GM06990 (cell line): ENCODE results near the gene CTSK.

Source experiments
- DNase-seq: peaks from one replicate; pipeline ENCODE4 v3.0.0-alpha.2; 2011; ENCODE audit not compliant: insufficient read length; ENCODE audit errors: extremely low read depth
- H3K27me3 ChIP-seq: replicated peaks from 2 replicates; pipeline ENCODE4 v1.6.0; 2011; ENCODE audit warnings: low read length; ENCODE audit not compliant: control insufficient read depth, insufficient read depth
- H3K36me3 ChIP-seq: 2 replicates; pipeline ENCODE4 v1.5.1; 2011; ENCODE audit warnings: low read length; ENCODE audit not compliant: control insufficient read depth, insufficient read depth
- H3K4me3 ChIP-seq: replicated peaks from 2 replicates; pipeline ENCODE4 v1.5.1; 2011; ENCODE audit warnings: low read depth, mild to moderate bottlenecking, control low read depth, low read length
- TF ChIP-seq, protein P1 (sequence below): IDR thresholded peaks from 2 replicates; pipeline ENCODE4 v1.5.1; 2011; ENCODE audit warnings: low read length, control low read depth, mild to moderate bottlenecking, inconsistent platforms; ENCODE audit not compliant: insufficient read depth, poor library complexity, severe bottlenecking

Gene CTSK

DNA sequence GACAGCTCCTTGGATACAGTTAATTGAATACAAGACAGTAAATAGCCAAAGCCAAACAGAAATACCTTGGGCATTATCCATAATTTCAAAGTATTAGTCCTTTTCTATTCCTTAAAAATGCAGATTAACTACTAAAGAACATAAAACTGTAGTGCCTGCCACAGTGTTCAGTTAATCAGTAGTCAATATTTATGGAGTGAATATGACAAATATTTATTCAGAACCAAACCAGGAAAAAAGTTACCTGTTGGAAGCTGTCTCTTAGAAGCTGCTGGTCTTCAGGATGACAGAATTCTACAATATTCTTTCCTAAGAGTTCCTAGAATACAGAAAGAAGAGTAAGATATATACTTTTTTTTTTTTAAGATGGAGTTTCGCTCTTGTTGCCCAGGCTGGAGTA, 18.2 kb upstream of the CTSK start:
- no peak overlapping the region for H3K4me3 ChIP-seq
- DNase-seq = no peak
- H3K36me3 ChIP-seq = peaks cover 2% of the 10 kb centered on the region
- TF ChIP-seq, protein P1, sequence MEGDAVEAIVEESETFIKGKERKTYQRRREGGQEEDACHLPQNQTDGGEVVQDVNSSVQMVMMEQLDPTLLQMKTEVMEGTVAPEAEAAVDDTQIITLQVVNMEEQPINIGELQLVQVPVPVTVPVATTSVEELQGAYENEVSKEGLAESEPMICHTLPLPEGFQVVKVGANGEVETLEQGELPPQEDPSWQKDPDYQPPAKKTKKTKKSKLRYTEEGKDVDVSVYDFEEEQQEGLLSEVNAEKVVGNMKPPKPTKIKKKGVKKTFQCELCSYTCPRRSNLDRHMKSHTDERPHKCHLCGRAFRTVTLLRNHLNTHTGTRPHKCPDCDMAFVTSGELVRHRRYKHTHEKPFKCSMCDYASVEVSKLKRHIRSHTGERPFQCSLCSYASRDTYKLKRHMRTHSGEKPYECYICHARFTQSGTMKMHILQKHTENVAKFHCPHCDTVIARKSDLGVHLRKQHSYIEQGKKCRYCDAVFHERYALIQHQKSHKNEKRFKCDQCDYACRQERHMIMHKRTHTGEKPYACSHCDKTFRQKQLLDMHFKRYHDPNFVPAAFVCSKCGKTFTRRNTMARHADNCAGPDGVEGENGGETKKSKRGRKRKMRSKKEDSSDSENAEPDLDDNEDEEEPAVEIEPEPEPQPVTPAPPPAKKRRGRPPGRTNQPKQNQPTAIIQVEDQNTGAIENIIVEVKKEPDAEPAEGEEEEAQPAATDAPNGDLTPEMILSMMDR = no peak
- H3K27me3 ChIP-seq = no peaks in the 10 kb centered on the region

DNA sequence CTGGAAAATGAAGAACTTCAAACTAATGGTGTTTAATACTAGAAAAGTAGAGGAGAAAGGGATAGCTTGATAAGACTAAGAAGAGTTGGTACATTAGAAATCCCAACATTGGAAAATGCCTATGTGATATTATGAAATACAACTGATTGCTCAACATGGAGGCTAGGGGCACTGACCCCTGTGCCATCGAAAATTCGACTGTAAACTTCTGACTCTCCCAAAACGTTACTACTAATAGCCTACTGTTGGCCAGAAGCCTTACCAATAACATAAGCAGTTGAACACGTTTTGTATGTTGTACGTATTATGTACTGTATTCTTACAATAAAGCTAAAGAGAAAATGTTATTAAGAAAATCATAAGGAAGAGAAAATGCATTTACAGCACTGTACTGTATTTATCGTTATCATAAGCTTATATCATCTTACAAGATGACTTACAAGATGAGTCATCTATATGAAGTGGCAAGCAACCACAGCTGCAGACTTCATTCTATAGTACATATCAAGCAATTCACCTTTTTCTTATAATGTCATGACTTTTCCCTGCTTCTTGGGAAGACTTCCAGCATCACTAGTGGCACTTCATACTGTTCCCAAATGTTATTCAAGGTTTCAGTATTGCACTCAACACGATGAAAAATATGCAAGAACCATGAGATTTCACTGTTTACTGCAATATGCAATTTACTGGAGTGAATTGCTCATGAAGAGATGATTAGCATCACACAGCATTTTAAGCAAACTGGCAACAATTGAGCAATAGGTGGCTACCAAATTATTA, 12.9 kb upstream of the CTSK start:
- H3K36me3 ChIP-seq = no peaks in the 10 kb centered on the region; the same call in none of the 2 replicates
- no peak overlapping the region for H3K4me3 ChIP-seq
- no peaks in the 10 kb centered on the region for H3K27me3 ChIP-seq
- no peak for DNase-seq
- TF ChIP-seq, protein P1 = no peak

DNA sequence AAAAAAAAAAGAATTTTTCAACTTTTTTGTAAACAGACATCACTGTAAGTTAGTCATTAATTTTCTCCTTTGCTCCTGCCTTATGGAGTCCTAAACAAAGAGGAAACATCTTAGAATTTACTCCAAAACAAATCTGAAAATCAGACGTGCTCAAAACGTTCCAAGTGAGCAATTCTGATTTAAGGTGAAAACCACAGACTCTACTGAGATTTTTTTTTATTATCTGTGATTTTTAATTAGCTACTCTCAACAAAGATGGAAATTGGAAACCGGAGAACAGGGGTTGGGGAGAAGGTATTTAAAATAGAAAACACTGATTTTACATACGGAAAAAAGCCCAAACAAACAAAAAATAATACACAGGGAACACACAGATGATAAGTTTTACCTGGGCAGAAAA, 7.8 kb upstream of the CTSK start:
- no peak for DNase-seq
- Histone ChIP-seq H3K27me3 (no peaks in the 10 kb centered on the region), H3K36me3 (peaks cover 8% of the 10 kb centered on the region), H3K4me3 (no peak overlapping the region)
- TF ChIP-seq, protein P1 = no peak

DNA sequence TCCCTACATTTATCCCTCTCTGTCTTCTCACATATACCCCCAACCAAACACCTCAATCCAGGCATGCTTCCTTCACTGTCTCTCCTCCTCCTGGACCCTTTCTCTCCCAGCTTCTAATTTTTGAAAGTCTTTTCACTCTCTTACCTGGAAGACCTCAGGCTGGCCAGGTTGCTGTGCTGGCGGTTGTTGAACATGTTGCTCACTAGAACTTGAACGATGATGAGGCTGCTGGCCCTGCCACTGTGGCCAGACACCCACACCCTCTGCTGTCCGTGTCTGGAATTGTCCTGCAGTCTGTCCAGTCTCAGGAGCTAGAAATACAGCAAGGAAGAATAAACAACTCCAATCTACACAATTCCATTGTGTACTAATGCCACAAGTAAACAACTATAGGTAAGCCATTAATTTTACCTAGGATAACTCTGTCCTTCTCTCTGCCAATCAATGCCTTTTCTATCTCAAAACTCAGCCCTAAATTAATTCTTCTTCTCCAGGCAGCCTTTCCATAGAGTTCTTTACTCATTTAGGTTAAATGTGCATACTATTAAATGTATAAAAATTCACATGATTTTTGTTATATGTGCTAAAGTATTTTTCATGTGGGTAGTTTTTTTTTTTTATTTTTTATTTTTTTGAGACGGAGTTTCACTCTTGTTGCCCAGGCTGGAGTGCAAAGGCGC, 5.1 kb upstream of the CTSK start:
- peak; percentile 9 for DNase-seq
- TF ChIP-seq, protein P1 = peak; percentile 63
- peaks cover 8% of the 10 kb centered on the region for H3K36me3 ChIP-seq
- H3K4me3 ChIP-seq = no peak overlapping the region
- H3K27me3 ChIP-seq = no peaks in the 10 kb centered on the region

DNA sequence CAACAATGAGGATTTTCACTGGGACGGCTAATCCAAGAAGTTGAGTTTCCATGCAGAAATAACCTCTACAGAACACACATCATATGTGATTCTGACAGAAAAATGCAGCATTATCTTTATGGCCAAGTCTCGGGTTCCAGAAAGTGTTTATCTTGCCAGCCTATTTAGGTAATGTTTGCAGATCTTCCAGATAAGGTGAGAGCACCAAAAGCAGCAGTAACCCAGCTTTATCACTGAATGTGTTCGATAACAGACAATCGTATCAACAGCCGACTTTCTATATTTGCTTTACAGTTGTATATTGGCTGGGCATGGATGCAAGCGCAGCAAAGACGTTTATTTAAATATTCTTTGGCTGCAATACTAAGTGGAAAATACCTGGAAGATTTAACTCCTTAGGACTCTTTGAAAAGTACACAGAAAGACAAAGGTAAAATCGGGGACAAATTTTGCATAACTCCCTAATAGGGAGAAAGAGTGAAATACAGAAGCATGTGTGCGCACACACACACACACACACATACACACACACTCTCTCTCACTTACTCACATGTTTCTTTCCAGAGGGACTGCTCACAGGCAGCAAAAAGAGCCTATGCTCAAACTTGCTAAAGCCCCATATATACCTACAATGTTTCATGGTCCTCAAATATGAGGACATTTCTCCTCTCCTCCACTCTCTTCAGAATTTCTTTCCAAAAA, 3.0 kb upstream of the CTSK start:
- Histone ChIP-seq H3K36me3 (peaks cover 8% of the 10 kb centered on the region), H3K27me3 (no peaks in the 10 kb centered on the region), H3K4me3 (no peak overlapping the region)
- TF ChIP-seq, protein P1 = no peak
- no peak for DNase-seq
